Activated CD4-positive, alpha-beta T cell treated with anti-CD3 and anti-CD28 coated beads for 36 hours (primary cell): ENCODE measurements around the gene CDYL. TPM values are rescaled to one million over a fixed set of nuclear protein-coding genes. Genes with fewer than 3 reads are reported as not detected.
"Not testable (repeated sequence)": the region's sequence is repeated elsewhere in the genome, so short reads cannot be mapped to it uniquely, and the experiment has no call there.

ENCODE experiments used
- ATAC-seq: fragments of 200-7000 bp; cut with Tn5 transposase; one replicate; pipeline ENCODE4 v1.10.0; 2021; ENCODE audit warnings: mild to moderate bottlenecking, moderate library complexity
- CTCF ChIA-PET: fragments of 350-600 bp; sonication (Branson Sonifier 250); formaldehyde crosslinking; loops from one replicate; lab custom pipeline; 2021; ENCODE audit warnings: antibody characterized with exemption; lab: Charles Lee
- POLR2A ChIA-PET: fragments of 350-600 bp; sonication (Branson Sonifier 250); formaldehyde crosslinking; loops from one replicate; lab custom pipeline; 2021; ENCODE audit warnings: antibody characterized with exemption, inconsistent platforms; lab: Charles Lee
- DNase-seq: peaks from one replicate; pipeline ENCODE4 v3.0.0-alpha.2; 2020
- H3K27ac Mint-ChIP-seq: one replicate; pipeline ENCODE4 v1.8.0; 2021; ENCODE audit warnings: mixed read lengths
- H3K27me3 Mint-ChIP-seq: one replicate; pipeline ENCODE4 v1.8.0; 2021; ENCODE audit warnings: mixed read lengths
- H3K36me3 Mint-ChIP-seq: one replicate; pipeline ENCODE4 v1.8.0; 2021; ENCODE audit warnings: low read depth, mixed read lengths
- H3K4me1 Mint-ChIP-seq: one replicate; pipeline ENCODE4 v1.8.0; 2021; ENCODE audit warnings: mixed read lengths
- H3K4me3 Mint-ChIP-seq: one replicate; pipeline ENCODE4 v1.8.0; 2021; ENCODE audit warnings: mild to moderate bottlenecking, moderate library complexity, mixed read lengths
- H3K9me3 Mint-ChIP-seq: one replicate; pipeline ENCODE4 v1.8.0; 2021; ENCODE audit warnings: low read depth, mixed read lengths
- intact Hi-C, 2 experiments: fragments of 100-400 bp; cut with DNase I in 1 of 2; cut with micrococcal nuclease in 1 of 2; formaldehyde crosslinking; loops; one replicate each; pipeline versions ENCODE4 v1.14.2 to v1.15.1; 2022 to 2024; cut with DNase I, micrococcal nuclease
- total RNA-seq, 2 experiments: library from RNA; stranded (reverse); gene quantifications; one replicate each; pipeline ENCODE4 v1.2.3, GENCODE V29; 2021

Gene CDYL
- total RNA-seq, 2 experiments from 2014 or later, result 22.1 to 33.7 TPM

DNA sequence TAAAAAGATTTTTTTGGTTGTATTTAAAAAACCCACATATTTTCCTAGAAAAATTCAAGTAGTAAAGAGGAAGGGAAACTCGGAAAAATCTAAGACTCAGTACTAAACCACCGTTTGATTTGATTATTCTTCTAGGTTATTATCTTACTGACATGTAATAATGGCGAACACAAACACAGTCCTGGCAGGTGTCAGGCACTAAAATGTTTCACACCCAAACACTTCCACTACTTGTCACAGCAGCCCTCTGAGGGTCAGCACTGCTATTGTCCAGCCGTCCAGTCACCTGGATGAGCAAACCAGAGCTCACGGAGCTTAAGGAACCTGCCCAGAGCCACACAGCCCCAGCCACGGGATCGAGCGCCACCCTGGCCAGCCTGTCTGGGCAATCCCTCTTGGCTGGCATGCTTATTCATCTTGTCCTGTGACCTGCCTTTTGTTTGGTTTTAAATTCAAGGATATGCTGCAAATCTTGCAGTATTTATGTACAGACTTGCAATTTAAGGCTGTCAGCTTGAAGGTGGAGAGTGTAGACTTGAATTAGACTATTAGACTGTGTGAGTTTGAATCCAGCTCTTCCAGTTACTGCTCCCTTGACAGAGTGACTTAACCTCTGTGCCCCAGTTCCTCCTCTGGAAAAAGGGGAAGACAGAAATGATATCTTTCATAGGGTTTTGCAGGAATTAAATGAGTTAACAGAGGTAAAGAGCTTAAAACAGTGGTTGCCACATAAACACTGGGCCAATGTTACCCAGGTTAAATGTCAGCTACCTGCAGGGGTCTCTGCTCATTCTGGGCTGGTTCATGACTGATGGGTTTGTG is 82.2 kb downstream of the CDYL start:
- Mint-ChIP-seq H3K4me3 (no peak overlapping the region), H3K9me3 (peaks cover 6% of the 10 kb centered on the region)

DNA sequence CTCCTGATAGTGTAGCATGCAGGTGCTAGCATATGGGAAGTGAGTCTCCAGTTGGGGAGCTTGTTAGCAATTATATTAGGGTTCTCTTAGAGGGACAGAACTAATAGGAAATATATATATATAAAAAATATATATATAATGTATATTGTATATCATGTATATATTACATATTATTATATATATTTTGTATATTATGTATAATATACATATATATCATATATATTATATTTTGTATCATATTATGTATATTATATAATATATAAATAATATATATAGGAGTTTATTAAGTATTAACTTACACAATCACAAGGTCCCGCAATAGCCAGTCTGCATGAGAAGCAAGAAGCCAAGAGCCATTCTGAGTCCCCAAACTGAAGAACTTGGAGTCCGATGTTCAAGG is 84.2 kb downstream of the CDYL start:
- ChIA-PET CTCF (no interaction called here), POLR2A (no interaction called here)
- H3K27me3 Mint-ChIP-seq, result no peaks in the 10 kb centered on the region
- DNase-seq (no peak), ATAC-seq (no peak)
- intact Hi-C loops, result no loop called here
- H3K4me1 Mint-ChIP-seq, result peaks cover 23% of the 10 kb centered on the region
- H3K36me3 Mint-ChIP-seq, result peaks cover 28% of the 10 kb centered on the region
- no peak overlapping the region for H3K4me3 Mint-ChIP-seq
- no peak overlapping the region for H3K27ac Mint-ChIP-seq
- H3K9me3 Mint-ChIP-seq, result peaks cover 23% of the 10 kb centered on the region

More for the DNA sequence above, 82.2 kb downstream of the CDYL start:
- DNase-seq, result no peak
- no peak overlapping the region for H3K27ac Mint-ChIP-seq
- ChIA-PET POLR2A (interaction anchor here (0.6 kb wide), 1 partner anchor 13 kb away, joined by 3 read pairs; no protein-coding TSS in a partner anchor), CTCF (interaction anchor here (0.7 to 1.0 kb wide), 2 partner anchors 33 to 42 kb away, joined by 3 to 8 read pairs; no protein-coding TSS in a partner anchor)
- peaks cover 14% of the 10 kb centered on the region for H3K36me3 Mint-ChIP-seq
- no peak for ATAC-seq
- H3K4me1 Mint-ChIP-seq, result peaks cover 41% of the 10 kb centered on the region
- no peaks in the 10 kb centered on the region for H3K27me3 Mint-ChIP-seq
- intact Hi-C loops, result no loop called here

DNA sequence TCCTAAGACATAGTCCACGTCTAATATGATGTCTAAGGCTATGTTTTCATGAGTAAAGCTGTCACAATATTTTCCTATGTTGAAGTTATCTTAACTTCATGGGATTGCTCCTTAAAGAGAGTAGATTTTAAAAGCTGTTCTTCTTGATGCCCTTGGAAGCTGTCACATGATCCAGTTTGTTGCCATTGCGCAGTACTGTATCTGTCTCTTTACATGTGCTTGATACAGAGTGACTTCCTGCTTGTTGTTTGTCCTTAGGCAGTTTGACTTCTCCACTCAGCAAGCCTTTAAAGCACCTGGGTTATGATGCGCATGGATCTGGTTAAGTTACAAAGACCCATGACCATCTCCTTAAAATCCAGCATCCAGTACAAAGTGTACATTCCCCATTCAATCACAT is 85.4 kb downstream of the CDYL start:
- intact Hi-C loops, result no loop called here
- peaks cover 27% of the 10 kb centered on the region for H3K9me3 Mint-ChIP-seq
- ChIA-PET CTCF (interaction anchor here (1.1 kb wide), 1 partner anchor 14 kb away, joined by 4 read pairs; no protein-coding TSS in a partner anchor), POLR2A (no interaction called here)
- ATAC-seq (no peak), DNase-seq (no peak)
- H3K27ac Mint-ChIP-seq, result no peak overlapping the region
- H3K36me3 Mint-ChIP-seq, result peaks cover 36% of the 10 kb centered on the region
- H3K4me1 Mint-ChIP-seq, result peaks cover 15% of the 10 kb centered on the region
- no peak overlapping the region for H3K4me3 Mint-ChIP-seq
- no peaks in the 10 kb centered on the region for H3K27me3 Mint-ChIP-seq

DNA sequence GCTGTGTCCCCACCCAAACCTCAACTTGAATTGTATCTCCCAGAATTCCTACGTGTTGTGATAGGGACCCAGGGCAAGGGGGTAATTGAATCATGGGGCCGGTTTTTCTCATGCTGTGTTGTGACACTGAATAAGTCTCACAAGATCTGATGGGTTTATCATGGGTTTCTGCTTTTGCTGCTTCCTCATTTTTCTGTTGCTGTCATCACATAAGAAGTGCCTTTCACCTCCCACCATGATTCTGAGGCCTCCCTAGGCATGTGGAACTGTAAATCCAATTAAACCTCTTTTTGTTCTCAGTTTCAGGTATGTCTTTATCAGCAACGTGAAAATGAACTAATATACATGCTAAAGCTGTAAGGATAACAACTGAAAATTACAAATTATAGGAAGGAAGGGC is 88.3 kb downstream of the CDYL start:
- no peak overlapping the region for H3K4me3 Mint-ChIP-seq
- H3K4me1 Mint-ChIP-seq, result peaks cover 7% of the 10 kb centered on the region
- intact Hi-C loops, result no loop called here
- ATAC-seq, result no peak
- no peaks in the 10 kb centered on the region for H3K27me3 Mint-ChIP-seq
- POLR2A ChIA-PET, result no interaction called here
- peaks cover 44% of the 10 kb centered on the region for H3K36me3 Mint-ChIP-seq
- peaks cover 41% of the 10 kb centered on the region for H3K9me3 Mint-ChIP-seq
- CTCF ChIA-PET, result no interaction called here
- H3K27ac Mint-ChIP-seq, result no peak overlapping the region
- DNase-seq, result no peak

DNA sequence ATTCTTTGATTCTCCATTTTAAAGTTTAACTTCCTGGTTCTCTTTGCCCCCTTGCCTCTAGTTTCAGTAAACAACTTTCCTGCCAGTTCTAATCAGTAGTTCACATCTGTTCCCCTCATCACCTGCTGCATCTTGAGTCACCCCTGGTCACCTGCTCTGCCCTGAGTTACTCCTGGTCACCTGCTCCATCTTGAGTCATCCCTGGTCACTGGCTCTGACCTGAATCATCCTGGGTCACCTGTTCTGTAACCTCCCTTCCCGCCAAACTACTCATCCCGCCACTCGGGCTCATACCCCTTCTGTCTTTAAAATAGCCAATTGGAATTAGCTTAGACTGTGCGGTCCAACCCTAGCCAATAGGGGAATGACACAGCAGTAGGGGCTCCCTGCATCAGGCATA is 88.8 kb downstream of the CDYL start:
- H3K4me3 Mint-ChIP-seq, H3K4me1 Mint-ChIP-seq, H3K27ac Mint-ChIP-seq, CTCF ChIA-PET, DNase-seq, POLR2A ChIA-PET, intact Hi-C loops, H3K27me3 Mint-ChIP-seq, ATAC-seq: not testable (repeated sequence)
- Mint-ChIP-seq H3K9me3 (peaks cover 41% of the 10 kb centered on the region), H3K36me3 (peaks cover 44% of the 10 kb centered on the region)

DNA sequence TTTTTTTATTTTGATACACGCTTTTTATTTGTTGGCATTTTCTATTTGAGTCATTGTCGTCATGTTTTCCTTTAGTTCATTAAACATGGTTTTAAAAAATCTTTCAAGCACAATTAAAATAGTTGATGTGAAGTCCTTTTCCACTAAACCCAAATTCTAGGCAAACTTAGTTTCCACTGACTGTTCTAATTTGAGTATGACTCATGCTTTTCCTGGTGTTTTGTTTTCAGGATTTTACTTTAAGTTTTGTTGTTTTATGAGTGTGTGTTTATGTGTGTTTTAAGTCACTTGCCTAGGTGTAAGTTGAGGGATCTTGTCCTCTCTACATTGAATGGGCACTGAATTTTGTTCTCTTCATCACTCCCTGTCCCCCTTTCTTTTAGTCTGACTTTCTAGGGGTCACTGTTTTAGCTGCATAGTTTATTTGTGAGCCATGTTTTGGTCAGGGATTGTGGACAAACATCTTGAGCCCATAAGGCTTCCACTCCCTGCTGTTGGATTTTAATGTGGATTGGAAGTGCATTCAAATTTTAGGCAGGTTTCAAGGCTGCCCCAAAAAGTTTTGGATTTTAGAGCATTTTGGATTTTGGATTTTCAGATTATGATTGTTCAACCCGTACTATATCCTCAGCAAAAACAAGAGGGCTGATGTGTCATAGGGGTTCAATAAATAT is 94.8 kb downstream of the CDYL start:
- intact Hi-C loops, result loop anchor here in 1 of 2 experiments (2.0 kb wide), 1 partner anchor 64 kb away; no protein-coding TSS in a partner anchor
- H3K4me1 Mint-ChIP-seq, result peaks cover 23% of the 10 kb centered on the region
- ChIA-PET CTCF (no interaction called here), POLR2A (no interaction called here)
- H3K36me3 Mint-ChIP-seq, result peaks cover 22% of the 10 kb centered on the region
- H3K27me3 Mint-ChIP-seq, result no peaks in the 10 kb centered on the region
- DNase-seq (no peak), ATAC-seq (no peak)
- no peak overlapping the region for H3K27ac Mint-ChIP-seq
- peaks cover 16% of the 10 kb centered on the region for H3K9me3 Mint-ChIP-seq
- H3K4me3 Mint-ChIP-seq, result no peak overlapping the region

DNA sequence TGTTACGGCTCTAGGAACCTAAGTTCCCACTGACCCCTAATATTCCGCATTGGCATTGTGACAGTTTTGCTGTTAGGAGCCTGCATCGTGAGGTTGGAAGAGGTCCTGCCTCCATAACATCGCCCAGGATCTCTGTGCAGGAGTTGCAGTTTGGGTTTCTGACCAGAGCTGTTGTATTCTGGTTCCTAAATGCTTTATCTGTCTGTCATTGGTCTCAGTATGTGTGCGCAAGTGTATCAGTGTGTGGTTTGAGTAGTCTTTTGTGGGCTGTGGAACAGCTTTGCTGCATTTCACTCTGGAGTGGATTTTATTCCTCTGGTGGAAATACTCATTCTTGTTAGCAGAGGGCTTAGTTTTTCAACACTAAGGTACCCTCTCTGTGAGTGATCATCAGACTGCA is 95.6 kb downstream of the CDYL start:
- ATAC-seq (no peak), DNase-seq (no peak)
- H3K27ac Mint-ChIP-seq, result no peak overlapping the region
- H3K4me1 Mint-ChIP-seq, result peaks cover 26% of the 10 kb centered on the region
- H3K9me3 Mint-ChIP-seq, result peaks cover 14% of the 10 kb centered on the region
- no peaks in the 10 kb centered on the region for H3K27me3 Mint-ChIP-seq
- no peak overlapping the region for H3K4me3 Mint-ChIP-seq
- ChIA-PET POLR2A (interaction anchor here (0.7 kb wide), 2 partner anchors 13 to 69 kb away, joined by 3 read pairs; no protein-coding TSS in a partner anchor), CTCF (interaction anchor here (0.6 kb wide), 1 partner anchor 26 kb away, joined by 3 read pairs; no protein-coding TSS in a partner anchor)
- peaks cover 17% of the 10 kb centered on the region for H3K36me3 Mint-ChIP-seq
- intact Hi-C loops, result loop anchor here in 1 of 2 experiments (2.0 kb wide), 1 partner anchor 63 kb away; no protein-coding TSS in a partner anchor

DNA sequence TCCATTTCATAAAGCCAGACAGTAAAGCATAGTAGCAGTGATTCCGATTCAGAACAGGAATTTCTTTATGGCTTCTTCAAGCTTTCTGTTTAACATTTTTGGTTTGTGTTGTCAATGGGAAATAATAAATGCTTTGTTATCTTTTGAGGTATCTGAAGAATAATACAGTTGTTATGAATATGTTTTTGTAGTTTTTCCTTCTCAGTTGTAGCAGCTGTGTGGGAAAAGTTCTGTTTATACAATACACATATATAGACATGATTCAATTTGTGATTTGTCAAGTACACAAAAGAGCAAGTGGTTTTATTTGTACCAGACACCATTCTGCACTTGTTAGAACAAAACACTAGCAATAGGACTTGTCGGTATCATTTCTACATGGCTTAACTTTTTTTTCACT is 96.6 kb downstream of the CDYL start:
- intact Hi-C loops, result no loop called here
- no peak for ATAC-seq
- peaks cover 5% of the 10 kb centered on the region for H3K9me3 Mint-ChIP-seq
- no peak overlapping the region for H3K4me3 Mint-ChIP-seq
- CTCF ChIA-PET, result interaction anchor here (0.6 kb wide), 1 partner anchor 51 kb away, joined by 3 read pairs; no protein-coding TSS in a partner anchor
- peaks cover 11% of the 10 kb centered on the region for H3K36me3 Mint-ChIP-seq
- H3K27ac Mint-ChIP-seq, result no peak overlapping the region
- peaks cover 25% of the 10 kb centered on the region for H3K4me1 Mint-ChIP-seq
- POLR2A ChIA-PET, result no interaction called here
- DNase-seq, result no peak
- no peaks in the 10 kb centered on the region for H3K27me3 Mint-ChIP-seq

DNA sequence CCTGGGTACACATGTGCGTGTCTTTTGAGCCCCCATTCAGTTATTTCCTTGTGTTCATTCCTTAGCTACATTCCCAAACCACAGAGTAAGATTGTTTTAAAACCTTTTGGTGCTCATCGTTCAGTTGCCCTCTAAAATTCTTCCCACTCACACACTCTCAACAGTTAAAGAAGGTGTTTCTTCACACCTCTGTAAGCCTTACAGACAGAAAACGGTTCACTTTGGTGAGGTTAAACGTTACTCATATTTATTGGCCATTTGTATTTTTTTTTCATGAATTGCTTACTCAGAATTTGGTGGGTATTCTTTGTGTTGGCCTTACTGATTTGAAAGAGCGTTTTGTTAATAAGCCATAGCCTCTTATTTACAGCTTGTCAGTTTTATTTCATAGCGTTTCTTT is 97.7 kb downstream of the CDYL start:
- Mint-ChIP-seq H3K4me1 (peaks cover 24% of the 10 kb centered on the region), H3K27me3 (no peaks in the 10 kb centered on the region), H3K9me3 (peaks cover 2% of the 10 kb centered on the region), H3K36me3 (peaks cover 8% of the 10 kb centered on the region), H3K4me3 (no peak overlapping the region), H3K27ac (no peak overlapping the region)
- intact Hi-C loops, result no loop called here
- DNase-seq, result no peak
- ChIA-PET CTCF (no interaction called here), POLR2A (no interaction called here)
- no peak for ATAC-seq

DNA sequence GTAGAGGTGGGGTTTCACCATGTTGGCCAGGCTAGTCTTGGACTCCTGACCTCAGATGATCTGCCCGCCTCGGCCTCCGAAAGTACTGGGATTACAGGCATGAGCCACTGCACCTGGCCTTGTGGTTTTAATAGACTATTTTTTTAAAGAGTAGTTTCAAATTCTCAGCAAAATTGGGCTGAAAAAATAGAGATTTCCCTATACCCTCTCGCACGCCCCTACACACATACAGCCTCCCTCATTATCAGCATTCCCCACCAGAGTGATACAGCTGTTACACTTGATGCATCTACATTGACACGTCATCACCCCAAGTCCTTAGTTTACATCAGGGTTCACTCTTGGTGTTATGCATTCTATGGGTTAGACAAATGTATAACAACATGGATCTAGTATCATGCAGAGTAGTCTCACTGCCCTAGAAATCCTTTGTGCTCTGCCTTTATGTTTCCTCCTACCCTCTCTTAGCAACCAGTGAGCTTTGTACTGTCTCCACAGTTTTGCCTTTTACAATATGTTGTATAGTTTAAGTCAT is 103.6 kb downstream of the CDYL start:
- Mint-ChIP-seq H3K27me3 (no peaks in the 10 kb centered on the region), H3K4me1 (peaks cover 21% of the 10 kb centered on the region), H3K27ac (no peak overlapping the region), H3K9me3 (no peaks in the 10 kb centered on the region), H3K4me3 (no peak overlapping the region), H3K36me3 (peaks cover 2% of the 10 kb centered on the region)
- intact Hi-C loops, result loop anchor here in 1 of 2 experiments (5.0 kb wide), 1 partner anchor 147 kb away; no protein-coding TSS in a partner anchor
- CTCF ChIA-PET, result no interaction called here
- POLR2A ChIA-PET, result interaction anchor here (0.6 kb wide), 1 partner anchor 94 kb away, joined by 3 read pairs; no protein-coding TSS in a partner anchor
- no peak for ATAC-seq
- DNase-seq, result no peak

DNA sequence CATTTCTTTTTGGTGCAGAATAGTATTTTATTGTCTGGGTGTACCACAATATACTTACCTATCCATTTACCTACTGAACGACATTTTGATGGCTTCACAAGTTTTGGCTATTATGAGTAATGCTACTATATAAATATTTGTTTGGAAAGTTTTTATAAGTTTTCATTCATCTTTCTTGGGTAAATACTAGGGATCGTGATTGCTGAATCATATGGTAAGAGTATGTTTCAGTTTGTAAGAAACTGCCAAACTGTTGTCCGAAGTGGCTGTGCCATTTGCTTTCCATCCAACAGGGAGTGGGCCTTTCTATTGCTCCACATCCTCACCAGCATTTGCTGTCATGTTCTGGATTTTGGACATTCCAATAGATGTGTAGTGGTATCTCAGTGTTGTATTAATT is 104.2 kb downstream of the CDYL start:
- Mint-ChIP-seq H3K9me3 (no peaks in the 10 kb centered on the region), H3K27me3 (no peaks in the 10 kb centered on the region), H3K4me3 (no peak overlapping the region), H3K4me1 (peaks cover 21% of the 10 kb centered on the region), H3K36me3 (peaks cover 2% of the 10 kb centered on the region), H3K27ac (no peak overlapping the region)
- ChIA-PET POLR2A (no interaction called here), CTCF (no interaction called here)
- no peak for ATAC-seq
- intact Hi-C loops, result no loop called here
- no peak for DNase-seq
